Measurements from ENCODE around the gene IGDCC3.

DNA sequence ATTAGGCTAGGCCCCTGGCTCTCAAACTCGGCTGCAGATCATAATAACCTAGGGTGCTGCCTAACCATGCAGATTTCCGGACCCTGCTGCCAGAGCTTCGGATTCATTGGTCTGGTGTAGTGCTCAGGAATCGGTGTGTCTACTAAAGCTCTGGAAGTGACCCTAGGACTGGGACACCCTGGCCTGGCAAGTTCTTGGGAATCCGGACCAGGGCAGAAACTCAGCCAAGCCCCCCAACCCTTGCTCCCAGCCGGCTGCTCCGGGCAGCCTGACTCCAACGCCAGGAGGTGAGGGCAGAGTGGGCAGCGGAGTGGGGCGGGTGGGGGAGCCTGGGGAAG, 23.0 kb downstream of the IGDCC3 start:
- TF ChIP-seq, protein P1, sequence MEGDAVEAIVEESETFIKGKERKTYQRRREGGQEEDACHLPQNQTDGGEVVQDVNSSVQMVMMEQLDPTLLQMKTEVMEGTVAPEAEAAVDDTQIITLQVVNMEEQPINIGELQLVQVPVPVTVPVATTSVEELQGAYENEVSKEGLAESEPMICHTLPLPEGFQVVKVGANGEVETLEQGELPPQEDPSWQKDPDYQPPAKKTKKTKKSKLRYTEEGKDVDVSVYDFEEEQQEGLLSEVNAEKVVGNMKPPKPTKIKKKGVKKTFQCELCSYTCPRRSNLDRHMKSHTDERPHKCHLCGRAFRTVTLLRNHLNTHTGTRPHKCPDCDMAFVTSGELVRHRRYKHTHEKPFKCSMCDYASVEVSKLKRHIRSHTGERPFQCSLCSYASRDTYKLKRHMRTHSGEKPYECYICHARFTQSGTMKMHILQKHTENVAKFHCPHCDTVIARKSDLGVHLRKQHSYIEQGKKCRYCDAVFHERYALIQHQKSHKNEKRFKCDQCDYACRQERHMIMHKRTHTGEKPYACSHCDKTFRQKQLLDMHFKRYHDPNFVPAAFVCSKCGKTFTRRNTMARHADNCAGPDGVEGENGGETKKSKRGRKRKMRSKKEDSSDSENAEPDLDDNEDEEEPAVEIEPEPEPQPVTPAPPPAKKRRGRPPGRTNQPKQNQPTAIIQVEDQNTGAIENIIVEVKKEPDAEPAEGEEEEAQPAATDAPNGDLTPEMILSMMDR (IDR thresholded peaks at IDR 0.05; ENCODE audit: poor library complexity, severe bottlenecking), result no peak
- TF ChIP-seq EZH2 (IDR thresholded peaks at IDR 0.05; ENCODE audit: borderline replicate concordance, insufficient read depth, low read length, poor library complexity, severe bottlenecking) (no peak), EP300 (conservative IDR thresholded peaks at IDR 0.05; ENCODE audit: poor library complexity, severe bottlenecking) (no peak)
